Esophagus muscularis mucosa (tissue), 4 donors: ENCODE measurements around the gene PEX7. TPM values are rescaled to one million over a fixed set of nuclear protein-coding genes. Genes with fewer than 3 reads are reported as not detected.

Experiments
- DNase-seq: peaks from one replicate; pipeline ENCODE4 v3.0.0-alpha.2; 2017; ENCODE audit errors: extremely low spot score
- H3K27ac ChIP-seq, 4 donors: fragments of 200-600 bp; sonication (generic); replicated peaks in 1 of 4; 1 replicate in 3 of 4; 2 replicates in 1 of 4; pipeline ENCODE4 v1.5.1; 2016 to 2019; ENCODE audit warnings: mild to moderate bottlenecking in 1 of 4
- H3K27me3 ChIP-seq, 4 donors: fragments of 200-600 bp; sonication (generic); one replicate each; pipeline versions ENCODE4 v1.5.1 to v1.6.0; 2016 to 2019
- H3K36me3 ChIP-seq, 4 donors: fragments of 200-600 bp; sonication (generic); one replicate each; pipeline ENCODE4 v1.5.1; 2016 to 2019
- H3K4me1 ChIP-seq, 4 donors: fragments of 200-600 bp; sonication (generic); one replicate each; pipeline ENCODE4 v1.5.1; 2016 to 2019
- H3K4me3 ChIP-seq, 4 donors: fragments of 200-600 bp; sonication (generic); 1 replicate in 2 of 4; 2 replicates in 2 of 4; pipeline ENCODE4 v1.5.1; 2016 to 2019; ENCODE audit warnings: mild to moderate bottlenecking in 4 of 4, moderate library complexity in 1 of 4
- H3K9me3 ChIP-seq, 4 donors: fragments of 200-600 bp; sonication (generic); 1 replicate in 3 of 4; 2 replicates in 1 of 4; pipeline ENCODE4 v1.5.1; 2016 to 2019
- EP300 ChIP-seq: sonication (generic); formaldehyde crosslinking; IDR thresholded peaks from one replicate; pipeline ENCODE4 v1.6.1; 2017; ENCODE audit warnings: antibody characterized with exemption
- POLR2A ChIP-seq: fragments of 450-650 bp; IDR thresholded peaks from one replicate; pipeline ENCODE4 v1.6.1; 2017; ENCODE audit warnings: antibody characterized with exemption, moderate library complexity, mild to moderate bottlenecking, low read depth
- POLR2AphosphoS5 ChIP-seq, 2 donors: sonication (generic); formaldehyde crosslinking; IDR thresholded peaks; one replicate each; pipeline ENCODE4 v1.6.1; 2017; ENCODE audit warnings: antibody characterized with exemption in 2 of 2
- WGBS: methylation state at CpG from one replicate; pipeline ENCODE4 v1.1.5; 2018; 5-methylcytosine and 5-hydroxymethylcytosine counted together
- intact Hi-C: fragments of 100-400 bp; cut with DNase I; formaldehyde crosslinking; loops from one replicate; pipeline ENCODE4 v1.15.1; 2023
- total RNA-seq, 4 donors: library from RNA; depleted of rRNA; stranded (reverse); fragments of >200 nt; gene quantifications; one replicate each; pipeline versions ENCODE4 v1.1.0 to v1.2.1, GENCODE V29; 2016
- TF ChIP-seq, protein P1 (sequence below), 3 experiments: fragments of 200-600 bp in 2 of 3; fragments of 450-650 bp in 1 of 3; sonication (generic) in 2 of 3; IDR thresholded peaks; one replicate each; pipeline ENCODE4 v1.5.1; 2017 to 2019; ENCODE audit warnings: antibody characterized with exemption in 3 of 3, mild to moderate bottlenecking in 2 of 3, moderate library complexity in 1 of 3

Gene PEX7, protein sequence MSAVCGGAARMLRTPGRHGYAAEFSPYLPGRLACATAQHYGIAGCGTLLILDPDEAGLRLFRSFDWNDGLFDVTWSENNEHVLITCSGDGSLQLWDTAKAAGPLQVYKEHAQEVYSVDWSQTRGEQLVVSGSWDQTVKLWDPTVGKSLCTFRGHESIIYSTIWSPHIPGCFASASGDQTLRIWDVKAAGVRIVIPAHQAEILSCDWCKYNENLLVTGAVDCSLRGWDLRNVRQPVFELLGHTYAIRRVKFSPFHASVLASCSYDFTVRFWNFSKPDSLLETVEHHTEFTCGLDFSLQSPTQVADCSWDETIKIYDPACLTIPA
- 1 to 10 TPM; 4.1 to 9.5 (median 5.6) TPM for total RNA-seq

DNA sequence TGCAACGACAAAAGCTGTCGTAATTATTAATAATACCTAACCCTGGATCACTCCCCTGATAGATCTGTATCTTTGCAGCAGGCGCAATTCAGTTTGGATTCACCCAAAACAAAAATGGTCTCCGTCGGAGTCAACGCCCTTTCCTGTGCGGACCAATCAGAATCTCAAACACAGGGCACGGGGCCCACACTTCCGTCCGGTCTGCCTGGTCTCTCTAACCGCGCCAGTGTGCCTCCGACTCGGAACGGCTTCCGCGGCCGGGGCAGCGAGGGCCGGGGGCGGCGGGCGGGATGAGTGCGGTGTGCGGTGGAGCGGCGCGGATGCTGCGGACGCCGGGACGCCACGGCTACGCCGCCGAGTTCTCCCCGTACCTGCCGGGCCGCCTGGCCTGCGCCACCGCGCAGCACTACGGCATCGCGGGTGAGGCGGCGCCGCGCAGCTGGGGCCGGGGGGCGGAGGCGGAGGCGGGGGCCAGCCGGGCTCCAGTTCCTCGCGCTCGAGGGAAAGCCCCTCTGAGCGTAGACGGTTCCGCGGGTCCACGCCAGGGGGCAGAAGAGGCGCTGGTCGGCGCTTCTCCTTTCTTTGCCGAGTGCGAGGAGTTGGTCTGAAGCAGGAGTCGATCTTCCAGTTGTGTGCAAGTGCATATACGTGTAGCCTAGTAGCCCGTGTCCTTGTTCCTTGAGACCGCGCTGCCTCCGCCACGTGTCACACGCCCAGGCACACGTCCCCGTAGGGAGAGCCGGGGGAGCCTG lies at the start of gene PEX7:
Gene PEX7 (plus strand): TSS at position 217 of the 752 bp plus-strand sequence. CDS start 74 bp downstream, at position 291.
- DNase-seq = peak; percentile 99
- TF ChIP-seq POLR2A (peak; percentile 20), POLR2AphosphoS5 (IDR thresholded peaks at IDR 0.05) (peak; percentile 56 to 80), EP300 (no peak)
- TF ChIP-seq, protein P1, sequence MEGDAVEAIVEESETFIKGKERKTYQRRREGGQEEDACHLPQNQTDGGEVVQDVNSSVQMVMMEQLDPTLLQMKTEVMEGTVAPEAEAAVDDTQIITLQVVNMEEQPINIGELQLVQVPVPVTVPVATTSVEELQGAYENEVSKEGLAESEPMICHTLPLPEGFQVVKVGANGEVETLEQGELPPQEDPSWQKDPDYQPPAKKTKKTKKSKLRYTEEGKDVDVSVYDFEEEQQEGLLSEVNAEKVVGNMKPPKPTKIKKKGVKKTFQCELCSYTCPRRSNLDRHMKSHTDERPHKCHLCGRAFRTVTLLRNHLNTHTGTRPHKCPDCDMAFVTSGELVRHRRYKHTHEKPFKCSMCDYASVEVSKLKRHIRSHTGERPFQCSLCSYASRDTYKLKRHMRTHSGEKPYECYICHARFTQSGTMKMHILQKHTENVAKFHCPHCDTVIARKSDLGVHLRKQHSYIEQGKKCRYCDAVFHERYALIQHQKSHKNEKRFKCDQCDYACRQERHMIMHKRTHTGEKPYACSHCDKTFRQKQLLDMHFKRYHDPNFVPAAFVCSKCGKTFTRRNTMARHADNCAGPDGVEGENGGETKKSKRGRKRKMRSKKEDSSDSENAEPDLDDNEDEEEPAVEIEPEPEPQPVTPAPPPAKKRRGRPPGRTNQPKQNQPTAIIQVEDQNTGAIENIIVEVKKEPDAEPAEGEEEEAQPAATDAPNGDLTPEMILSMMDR (IDR thresholded peaks at IDR 0.05) = peak; percentile 54 to 65 (median 62)
- Histone ChIP-seq H3K27me3 (no peaks in the 10 kb centered on the region), H3K4me3 (peak within 1 kb of the TSS; percentile 78 to 89 (median 81)), H3K9me3 (no peaks in the 10 kb centered on the region), H3K4me1 (peaks cover 13 to 21% (median 21%) of the 10 kb centered on the region in 4 donors), H3K36me3 (peaks cover 0 to 26% (median 4%) of the 10 kb centered on the region in 4 donors), H3K27ac (peak within 1 kb of the TSS; percentile 92 to 96 (median 94))
- intact Hi-C loops = no loop called here
- WGBS = 0% methylated on average over 44 of the region's 78 CpGs

DNA sequence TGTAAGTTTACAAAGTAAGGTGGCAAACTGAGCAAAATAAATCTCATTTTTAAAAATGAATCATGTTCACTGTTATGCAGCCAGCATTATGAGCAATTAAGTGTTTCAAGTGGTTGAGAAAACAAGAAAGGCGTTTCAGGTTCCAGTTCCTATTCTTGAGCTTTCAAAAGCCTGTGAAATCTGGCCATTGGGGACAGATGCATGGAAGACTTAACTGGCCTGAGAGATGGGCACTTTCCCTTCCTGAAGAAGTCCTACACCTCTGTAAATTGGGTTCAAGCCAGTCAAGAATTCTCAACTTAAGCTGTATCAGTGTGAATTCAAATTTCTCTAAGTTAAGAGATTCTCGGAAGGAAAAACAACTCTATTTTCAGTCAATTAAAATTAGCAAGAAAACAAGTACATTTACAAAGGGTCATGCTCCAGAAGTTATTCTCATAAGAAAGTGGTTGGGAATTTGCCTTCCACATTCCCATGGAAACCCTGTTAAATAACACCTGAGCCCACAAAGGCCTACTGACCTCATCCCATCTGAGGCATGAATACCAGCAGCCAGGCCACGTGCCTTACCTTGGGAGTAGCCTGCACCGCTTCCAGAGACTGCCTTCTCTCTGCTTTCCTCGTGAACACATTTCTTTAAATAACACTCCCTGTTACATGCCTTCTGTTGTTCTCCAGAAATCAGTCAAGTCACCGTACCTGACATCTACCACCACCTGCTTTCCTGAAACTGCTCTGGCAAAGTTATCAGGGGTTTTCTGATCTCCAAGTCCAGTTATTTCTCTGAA lies 49.5 kb upstream of the PEX7 start:
- no peak for DNase-seq
- TF ChIP-seq, protein P1 (IDR thresholded peaks at IDR 0.05) = no peak
- TF ChIP-seq EP300 (no peak), POLR2AphosphoS5 (IDR thresholded peaks at IDR 0.05) (no peak), POLR2A (no peak)
- H3K9me3 ChIP-seq = no peaks in the 10 kb centered on the region
- intact Hi-C loops = no loop called here
- peak overlapping the region in 2 of 4 donors; percentile 1 to 6 for H3K27ac ChIP-seq
- no peaks in the 10 kb centered on the region for H3K36me3 ChIP-seq
- WGBS = 84% methylated on average over 6 of the region's 6 CpGs
- no peak overlapping the region for H3K4me3 ChIP-seq
- no peaks in the 10 kb centered on the region for H3K27me3 ChIP-seq
- peaks cover 13 to 42% (median 32%) of the 10 kb centered on the region in 4 donors for H3K4me1 ChIP-seq

DNA sequence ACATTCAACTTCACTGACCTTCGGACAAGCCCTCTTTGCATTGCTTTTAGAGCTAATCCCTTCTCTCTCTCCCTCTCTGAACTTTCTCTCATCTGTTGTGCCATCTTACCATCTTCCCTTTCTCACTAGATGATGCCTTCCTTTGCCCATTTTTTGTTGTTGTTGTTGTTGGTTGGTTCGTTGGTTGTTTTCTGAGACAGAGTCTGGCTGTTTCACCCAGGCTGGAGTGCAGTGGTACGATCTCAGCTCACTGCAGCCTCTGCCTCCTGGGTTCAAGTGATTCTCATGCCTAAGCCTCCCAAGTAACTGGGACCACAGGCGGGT lies 49.0 kb upstream of the PEX7 start:
- intact Hi-C loops = no loop called here
- Histone ChIP-seq H3K36me3 (no peaks in the 10 kb centered on the region), H3K27ac (peak overlapping the region in 2 of 4 donors; percentile 1 to 6), H3K9me3 (no peaks in the 10 kb centered on the region), H3K4me3 (no peak overlapping the region), H3K4me1 (peaks cover 13 to 42% (median 32%) of the 10 kb centered on the region in 4 donors), H3K27me3 (no peaks in the 10 kb centered on the region)
- 97% methylated on average over 4 of the region's 4 CpGs for WGBS
- no peak for DNase-seq
- TF ChIP-seq, protein P1 (IDR thresholded peaks at IDR 0.05) = no peak

DNA sequence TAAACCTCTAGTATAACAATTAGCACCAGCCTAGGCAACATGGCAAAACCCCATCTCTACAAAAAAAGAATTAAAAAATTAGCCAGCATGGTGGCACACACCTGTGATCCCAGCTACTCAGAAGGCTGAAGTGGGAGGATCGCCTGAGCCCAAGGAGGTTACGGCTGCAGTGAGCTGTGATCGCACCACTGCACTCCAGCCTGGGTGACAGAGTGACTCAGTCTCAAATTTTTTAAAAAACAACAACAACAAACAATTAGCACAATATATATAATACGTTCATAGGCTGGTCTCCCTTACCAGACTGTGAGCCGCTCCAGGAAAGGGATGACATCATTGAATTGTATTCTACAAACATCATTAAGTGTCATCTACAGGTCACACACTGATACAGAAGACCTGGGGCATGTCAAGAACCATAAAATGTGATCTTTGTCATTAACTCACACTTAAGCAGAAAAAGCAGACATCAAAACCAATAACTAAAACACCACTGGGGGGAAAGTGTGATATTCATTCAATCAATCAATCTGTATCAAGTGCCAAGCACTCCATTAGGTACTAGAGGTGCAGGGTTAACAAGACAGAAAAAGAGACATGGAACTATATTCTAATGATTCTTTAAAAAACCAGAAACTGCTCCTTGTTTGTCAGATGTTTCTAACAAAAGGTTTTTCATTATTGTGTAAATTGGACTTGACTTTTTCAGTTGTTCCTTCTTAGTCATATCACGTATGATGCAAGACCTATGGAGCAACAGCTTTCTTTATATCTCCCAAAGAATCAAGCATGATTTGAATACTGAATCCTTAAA lies 48.0 kb upstream of the PEX7 start:
- 69% methylated on average over 6 of the region's 6 CpGs for WGBS
- intact Hi-C loops = no loop called here
- Histone ChIP-seq H3K4me3 (no peak overlapping the region), H3K27ac (no peak overlapping the region), H3K4me1 (peaks cover 13 to 42% (median 32%) of the 10 kb centered on the region in 4 donors), H3K27me3 (no peaks in the 10 kb centered on the region), H3K9me3 (no peaks in the 10 kb centered on the region), H3K36me3 (no peaks in the 10 kb centered on the region)
- DNase-seq = no peak
- TF ChIP-seq POLR2AphosphoS5 (IDR thresholded peaks at IDR 0.05) = peak in 1 of 2 donors; percentile 23
- TF ChIP-seq POLR2A = no peak
